Parathyroid adenoma (tissue), 2 donors: Measurements from ENCODE around the gene CENPM.

Experiments used
- H2AFZ ChIP-seq: fragments of 300-600 bp; sonication (generic); one replicate; pipeline ENCODE4 v1.7.0; 2017; ENCODE audit warnings: antibody characterized with exemption, mild to moderate bottlenecking
- H3K27ac ChIP-seq: fragments of 300-600 bp; sonication (generic); one replicate; pipeline ENCODE4 v1.7.0; 2017
- H3K27me3 ChIP-seq: fragments of 300-600 bp; sonication (generic); one replicate; pipeline ENCODE4 v1.7.0; 2017; ENCODE audit warnings: low read length; ENCODE audit not compliant: control insufficient read depth, insufficient read depth
- H3K36me3 ChIP-seq: fragments of 300-600 bp; sonication (generic); one replicate; pipeline ENCODE4 v1.7.0; 2017; ENCODE audit warnings: low read length; ENCODE audit not compliant: control insufficient read depth, insufficient read depth
- H3K4me1 ChIP-seq: fragments of 300-600 bp; sonication (generic); one replicate; pipeline ENCODE4 v1.7.0; 2017; ENCODE audit warnings: control low read depth
- H3K4me2 ChIP-seq: fragments of 300-600 bp; sonication (generic); one replicate; pipeline ENCODE4 v1.7.0; 2017; ENCODE audit warnings: low read length
- H3K4me3 ChIP-seq: fragments of 300-600 bp; sonication (generic); one replicate; pipeline ENCODE4 v1.7.0; 2017; ENCODE audit warnings: low read depth, low read length
- H3K79me2 ChIP-seq: fragments of 300-600 bp; sonication (generic); one replicate; pipeline ENCODE4 v1.7.0; 2017; ENCODE audit warnings: control low read depth
- H3K9ac ChIP-seq: fragments of 300-600 bp; sonication (generic); one replicate; pipeline ENCODE4 v1.7.0; 2017; ENCODE audit warnings: mild to moderate bottlenecking
- H3K9me3 ChIP-seq: fragments of 300-600 bp; sonication (generic); one replicate; pipeline ENCODE4 v1.7.0; 2017; ENCODE audit warnings: low read length; ENCODE audit not compliant: control insufficient read depth
- TF ChIP-seq, protein P1 (sequence below): fragments of 300-600 bp; sonication (generic); IDR thresholded peaks from one replicate; pipeline ENCODE4 v1.7.0; 2017; ENCODE audit warnings: antibody characterized with exemption, mild to moderate bottlenecking
- donor health status: primary hyperparathyroidism.

CENPM gene

DNA sequence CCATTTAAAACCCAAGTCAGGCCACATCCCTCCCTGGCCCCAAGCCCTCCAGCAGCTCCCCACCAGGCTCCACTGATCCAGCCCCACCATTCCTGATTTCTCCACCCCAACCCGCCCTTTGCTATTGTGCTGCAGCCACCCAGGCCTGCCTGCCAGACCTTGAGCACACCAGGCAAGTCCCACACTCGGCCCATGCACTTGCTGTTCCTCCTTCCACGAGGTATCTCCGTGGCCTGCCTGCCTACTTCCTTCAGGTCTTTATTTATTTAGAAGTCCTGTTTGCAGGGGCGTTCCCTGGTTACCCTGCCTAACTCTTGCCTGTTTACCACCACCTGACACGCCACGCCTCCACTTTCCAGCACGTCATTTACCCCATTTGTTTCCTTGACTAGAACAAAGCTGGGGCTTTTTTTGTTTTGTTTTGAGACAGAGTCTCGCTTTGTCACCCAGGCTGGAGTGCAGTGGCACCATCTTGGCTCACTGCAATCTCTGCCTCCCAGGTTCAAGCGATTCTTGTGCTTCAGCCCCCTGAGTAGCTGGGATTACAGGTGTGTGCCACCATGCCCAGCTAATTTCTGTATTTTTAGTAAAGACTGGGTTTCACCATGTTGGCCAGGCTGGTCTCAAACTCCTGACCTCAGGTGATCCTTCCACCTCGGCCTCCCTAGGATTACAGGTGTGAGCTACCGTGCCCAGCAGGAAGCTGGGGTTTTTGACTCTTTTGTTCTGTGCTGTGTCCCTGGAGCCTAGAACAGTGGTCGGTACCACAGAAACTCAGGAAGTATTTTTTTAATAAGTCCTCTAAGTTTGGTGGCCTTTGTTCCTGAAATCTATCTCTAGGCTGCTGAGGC is 6.7 kb downstream of the CENPM start:
- Histone ChIP-seq H3K9me3 (no peaks in the 10 kb centered on the region), H3K27me3 (no peaks in the 10 kb centered on the region), H3K36me3 (no peaks in the 10 kb centered on the region), H3K27ac (no peak overlapping the region), H3K9ac (no peak overlapping the region), H3K4me2 (no peak overlapping the region), H3K4me3 (no peak overlapping the region), H3K79me2 (no peaks in the 10 kb centered on the region), H3K4me1 (no peaks in the 10 kb centered on the region), H2AFZ (no peak overlapping the region)
- TF ChIP-seq, protein P1, sequence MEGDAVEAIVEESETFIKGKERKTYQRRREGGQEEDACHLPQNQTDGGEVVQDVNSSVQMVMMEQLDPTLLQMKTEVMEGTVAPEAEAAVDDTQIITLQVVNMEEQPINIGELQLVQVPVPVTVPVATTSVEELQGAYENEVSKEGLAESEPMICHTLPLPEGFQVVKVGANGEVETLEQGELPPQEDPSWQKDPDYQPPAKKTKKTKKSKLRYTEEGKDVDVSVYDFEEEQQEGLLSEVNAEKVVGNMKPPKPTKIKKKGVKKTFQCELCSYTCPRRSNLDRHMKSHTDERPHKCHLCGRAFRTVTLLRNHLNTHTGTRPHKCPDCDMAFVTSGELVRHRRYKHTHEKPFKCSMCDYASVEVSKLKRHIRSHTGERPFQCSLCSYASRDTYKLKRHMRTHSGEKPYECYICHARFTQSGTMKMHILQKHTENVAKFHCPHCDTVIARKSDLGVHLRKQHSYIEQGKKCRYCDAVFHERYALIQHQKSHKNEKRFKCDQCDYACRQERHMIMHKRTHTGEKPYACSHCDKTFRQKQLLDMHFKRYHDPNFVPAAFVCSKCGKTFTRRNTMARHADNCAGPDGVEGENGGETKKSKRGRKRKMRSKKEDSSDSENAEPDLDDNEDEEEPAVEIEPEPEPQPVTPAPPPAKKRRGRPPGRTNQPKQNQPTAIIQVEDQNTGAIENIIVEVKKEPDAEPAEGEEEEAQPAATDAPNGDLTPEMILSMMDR = no peak

- H3K79me2 ChIP-seq = no peaks in the 10 kb centered on the region
- H3K9ac ChIP-seq = no peak overlapping the region
- H3K27ac ChIP-seq = no peak overlapping the region
- H3K9me3 ChIP-seq = no peaks in the 10 kb centered on the region
- TF ChIP-seq, protein P1 = no peak
- H3K4me3 ChIP-seq = no peak overlapping the region
- no peaks in the 10 kb centered on the region for H3K36me3 ChIP-seq
- H2AFZ ChIP-seq = no peak overlapping the region
- no peaks in the 10 kb centered on the region for H3K27me3 ChIP-seq
- no peaks in the 10 kb centered on the region for H3K4me1 ChIP-seq
- H3K4me2 ChIP-seq = no peak overlapping the region
Measured at GRCh38 chr22:41936894-41937169, 10.1 kb downstream of the CENPM start.

DNA sequence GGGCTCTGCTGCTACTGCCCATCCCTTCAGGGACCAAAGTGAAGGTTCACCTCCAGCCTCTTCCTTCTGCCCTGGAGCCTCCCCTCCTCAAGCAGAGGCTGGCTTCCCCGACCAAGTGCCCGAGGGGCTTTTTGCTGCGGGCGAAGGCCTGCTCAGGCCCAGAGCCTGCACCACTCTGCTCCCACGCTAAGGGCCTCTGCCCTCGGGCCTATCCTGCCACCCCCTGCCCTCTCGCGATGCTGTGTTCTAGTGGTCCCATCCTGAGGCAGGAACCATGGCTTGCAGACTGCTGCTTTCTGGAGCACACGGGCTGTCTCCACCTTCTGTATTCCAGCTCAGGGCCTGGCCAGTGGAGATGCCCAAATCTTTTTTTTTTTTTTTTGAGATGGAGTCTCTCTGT is 11.4 kb downstream of the CENPM start:
- Histone ChIP-seq H3K27me3 (no peaks in the 10 kb centered on the region), H3K9me3 (no peaks in the 10 kb centered on the region), H3K79me2 (no peaks in the 10 kb centered on the region), H3K4me3 (no peak overlapping the region), H2AFZ (no peak overlapping the region), H3K36me3 (no peaks in the 10 kb centered on the region), H3K4me1 (no peaks in the 10 kb centered on the region), H3K27ac (no peak overlapping the region), H3K4me2 (no peak overlapping the region), H3K9ac (no peak overlapping the region)
- TF ChIP-seq, protein P1 = no peak

DNA sequence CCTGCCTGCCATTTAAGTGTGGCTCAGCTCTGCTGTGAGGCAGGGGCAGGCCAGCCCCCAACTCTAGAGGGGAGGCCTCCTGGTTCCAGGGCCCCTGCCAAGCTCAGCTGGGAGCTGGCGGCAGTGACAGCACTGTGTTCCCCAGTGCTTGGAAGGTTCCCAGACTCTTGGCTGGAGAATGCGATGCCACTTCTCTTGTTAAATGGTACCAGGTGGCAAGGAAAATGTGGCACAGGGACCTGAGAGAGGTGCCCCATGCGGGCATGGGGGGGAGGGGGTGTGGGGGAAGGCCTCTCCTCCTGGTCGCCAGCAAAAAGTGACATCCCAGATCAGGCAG is 12.0 kb downstream of the CENPM start:
- Histone ChIP-seq H3K9me3 (no peaks in the 10 kb centered on the region), H3K27ac (no peak overlapping the region), H3K4me3 (no peak overlapping the region), H3K9ac (no peak overlapping the region), H3K4me2 (no peak overlapping the region), H2AFZ (no peak overlapping the region), H3K27me3 (no peaks in the 10 kb centered on the region), H3K4me1 (no peaks in the 10 kb centered on the region), H3K36me3 (no peaks in the 10 kb centered on the region), H3K79me2 (no peaks in the 10 kb centered on the region)
- TF ChIP-seq, protein P1 = no peak
